HepG2 (cell line): ENCODE results near the gene MRS2. TPM values are rescaled to one million over a fixed set of nuclear protein-coding genes. Genes with fewer than 3 reads are reported as not detected.

ENCODE experiments used
- ARNTL ChIP-seq: sonication (generic); formaldehyde crosslinking; IDR thresholded peaks from 2 replicates; pipeline ENCODE4 v1.4.0; 2020; ENCODE audit warnings: mild to moderate bottlenecking, missing genetic modification reagents
- DNMT1 ChIP-seq: sonication (generic); formaldehyde crosslinking; IDR thresholded peaks from 2 replicates; pipeline ENCODE4 v1.5.1; 2020; ENCODE audit warnings: mild to moderate bottlenecking, missing genetic modification reagents
- HMGA1 ChIP-seq: sonication (generic); formaldehyde crosslinking; conservative IDR thresholded peaks from 2 replicates; pipeline ENCODE4 v1.4.0; 2020; ENCODE audit warnings: missing genetic modification reagents
- HNRNPL ChIP-seq: fragments of 200-400 bp; formaldehyde crosslinking; IDR thresholded peaks from 2 replicates; pipeline ENCODE4 v1.6.1; 2017; ENCODE audit warnings: mild to moderate bottlenecking, low read depth, low read length
- HNRNPUL1 ChIP-seq: fragments of 200-400 bp; formaldehyde crosslinking; IDR thresholded peaks from 2 replicates; pipeline ENCODE4 v1.6.1; 2017; ENCODE audit warnings: low read depth, mild to moderate bottlenecking, low read length, moderate library complexity
- JDP2 ChIP-seq: sonication (generic); formaldehyde crosslinking; IDR thresholded peaks from 2 replicates; pipeline ENCODE4 v1.8.1; 2022; ENCODE audit warnings: missing genetic modification reagents, borderline replicate concordance
- MBNL3 ChIP-seq: fragments of 250-450 bp; sonication (Bioruptor Pico); conservative IDR thresholded peaks from 2 replicates; pipeline ENCODE4 v1.8.0; 2022; ENCODE audit warnings: mild to moderate bottlenecking, inconsistent platforms
- MXD1 ChIP-seq: sonication (generic); formaldehyde crosslinking; IDR thresholded peaks from 2 replicates; pipeline ENCODE4 v1.4.0; 2020; ENCODE audit warnings: mild to moderate bottlenecking, missing genetic modification reagents
- SRY ChIP-seq: sonication (generic); formaldehyde crosslinking; IDR thresholded peaks from 2 replicates; pipeline ENCODE4 v1.8.0; 2022; ENCODE audit warnings: mild to moderate bottlenecking, missing genetic modification reagents
- UBTF ChIP-seq: sonication (generic); formaldehyde crosslinking; IDR thresholded peaks from 2 replicates; pipeline ENCODE4 v1.4.0; 2020; ENCODE audit warnings: mild to moderate bottlenecking, missing genetic modification reagents
- ZBTB37 ChIP-seq: sonication (generic); formaldehyde crosslinking; IDR thresholded peaks from 2 replicates; pipeline ENCODE4 v1.4.0; 2020; ENCODE audit warnings: mild to moderate bottlenecking, missing genetic modification reagents
- ZBTB39 ChIP-seq: sonication (generic); formaldehyde crosslinking; IDR thresholded peaks from 2 replicates; pipeline ENCODE4 v1.5.0; 2020; ENCODE audit warnings: missing genetic modification reagents
- ZFP37 ChIP-seq: sonication (generic); formaldehyde crosslinking; IDR thresholded peaks from 2 replicates; pipeline ENCODE4 v1.4.0; 2020; ENCODE audit warnings: missing genetic modification reagents, borderline replicate concordance
- ZNF460 ChIP-seq: sonication (generic); formaldehyde crosslinking; IDR thresholded peaks from 2 replicates; pipeline ENCODE4 v1.5.1; 2020; ENCODE audit warnings: missing genetic modification reagents, mild to moderate bottlenecking, borderline replicate concordance
- ZNF607 ChIP-seq: sonication (generic); formaldehyde crosslinking; IDR thresholded peaks from 2 replicates; pipeline ENCODE4 v1.5.1; 2020; ENCODE audit warnings: missing genetic modification reagents, mild to moderate bottlenecking, borderline replicate concordance
- ZNF704 ChIP-seq: sonication (generic); formaldehyde crosslinking; IDR thresholded peaks from 2 replicates; pipeline ENCODE4 v1.8.1; 2023; ENCODE audit warnings: mild to moderate bottlenecking, inconsistent platforms, moderate library complexity, missing genetic modification reagents, borderline replicate concordance
- ZNF710 ChIP-seq: sonication (generic); formaldehyde crosslinking; IDR thresholded peaks from 2 replicates; pipeline ENCODE4 v1.5.0; 2020; ENCODE audit warnings: mild to moderate bottlenecking, missing genetic modification reagents, borderline replicate concordance
- ZNF790 ChIP-seq: sonication (generic); formaldehyde crosslinking; IDR thresholded peaks from 2 replicates; pipeline ENCODE4 v1.8.0; 2022; ENCODE audit warnings: missing genetic modification reagents, mild to moderate bottlenecking, borderline replicate concordance
- polyA plus RNA-seq, 8 experiments: library from polyadenylated mRNA; depleted of rRNA in 3 of 8; stranded (reverse) in 7 of 8; unstranded in 1 of 8; fragments of >200 nt; fragmentation: Illumina TruSeq in 4 of 8; extraction: Trizol in 4 of 8; gene quantifications; 2 replicates each; pipeline versions ENCODE4 v1.2.1 to v1.2.3, GENCODE V29; 2011 to 2016; ENCODE audit warnings: low read depth in 4 of 8, missing spikeins in 1 of 8, mixed read lengths in 1 of 8; ENCODE audit not compliant: insufficient read depth in 1 of 8
- total RNA-seq, 5 experiments: library from RNA; depleted of rRNA; stranded (reverse); fragments of >200 nt; fragmentation: Illumina TruSeq; extraction: Trizol; gene quantifications; 2 replicates each; pipeline ENCODE4 v1.2.3, GENCODE V29; 2016; ENCODE audit warnings: low read depth in 1 of 5

Gene MRS2
- total and polyA plus RNA-seq, 2 of the 13 experiments (the other 11 are each of a cell fraction or from before 2014, with no cell fraction given): 31.1 to 83.8 TPM

GRCh38 chr6:24357336-24358218 lies 45.2 kb upstream of the MRS2 start, which contains the start of gene DCDC2 (continued):
- peak; percentile 96 for TF ChIP-seq UBTF
- TF ChIP-seq JDP2 (CRISPR knock-in tag): no peak
- no peak for TF ChIP-seq HNRNPUL1
- TF ChIP-seq ZNF710 (CRISPR knock-in tag): peak; percentile 92
- TF ChIP-seq ZFP37 (CRISPR knock-in tag): no peak
- peak; percentile 58; the same call in 1 of the 2 replicates for TF ChIP-seq MXD1
- peak; percentile 96 for TF ChIP-seq SRY
- peak; percentile 88; the same call in 1 of the 2 replicates for TF ChIP-seq ZNF704 (CRISPR knock-in tag)
- TF ChIP-seq ZNF460 (CRISPR knock-in tag): no peak; the same call in 1 of the 2 replicates
- TF ChIP-seq MBNL3 (CRISPR knock-in tag): no peak
- no peak; the same call in none of the 2 replicates for TF ChIP-seq ZNF607 (CRISPR knock-in tag)
- no peak; the same call in none of the 2 replicates for TF ChIP-seq ARNTL (CRISPR knock-in tag)
- no peak for TF ChIP-seq HNRNPL
- TF ChIP-seq DNMT1 (CRISPR knock-in tag): no peak; the same call in 1 of the 2 replicates
- TF ChIP-seq ZBTB39: 0 out of 2 replicates have a peak, but pooled peaks have one; percentile 26
- TF ChIP-seq ZBTB37 (CRISPR knock-in tag): no peak
- TF ChIP-seq HMGA1 (CRISPR knock-in tag): no peak
- TF ChIP-seq ZNF790: no peak; the same call in 1 of the 2 replicates
